Measurements from ENCODE around the gene SIX3. TPM values are rescaled to one million over a fixed set of nuclear protein-coding genes. Genes with fewer than 3 reads are reported as not detected.

The SIX3 gene
- total RNA-seq, 4 donors from 2014 or later, result 0.90 TPM; not detected in 3

DNA sequence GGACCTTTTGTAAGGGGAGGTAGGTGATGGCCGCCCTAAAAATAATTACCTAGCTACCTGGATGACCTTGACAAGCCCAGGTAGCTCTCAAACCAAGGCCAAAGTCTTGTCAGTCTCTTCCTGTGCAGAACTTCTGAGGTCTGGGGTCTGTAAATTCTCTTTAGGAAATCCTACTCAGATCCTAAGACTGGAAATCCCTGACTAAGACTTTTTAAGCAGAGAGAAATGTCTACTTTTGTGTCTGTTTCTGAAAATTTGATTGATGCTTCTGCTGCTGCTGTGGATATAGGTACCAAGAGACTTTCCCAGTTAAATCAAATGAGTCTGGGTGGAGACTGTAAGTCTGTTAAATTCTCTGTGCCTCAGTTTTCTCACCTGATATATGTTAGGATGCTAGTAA lies 36.9 kb upstream of the SIX3 start:
- WGBS, 2 donors, result 85 to 89% methylated on average over 1 of the region's 1 CpG
- Histone ChIP-seq H3K36me3 (no peaks in the 10 kb centered on the region), H3K27ac (no peak overlapping the region), H3K4me1 (no peaks in the 10 kb centered on the region), H3K9me3 (peaks cover 0 to 10% (median 0%) of the 10 kb centered on the region in 4 donors), H3K4me3 (no peak overlapping the region), H3K27me3 (peaks cover 0 to 11% of the 10 kb centered on the region in 2 donors)
- TF ChIP-seq POLR2A (IDR thresholded peaks at IDR 0.05) (no peak), EP300 (IDR thresholded peaks at IDR 0.05) (no peak)
- TF ChIP-seq, protein P1, sequence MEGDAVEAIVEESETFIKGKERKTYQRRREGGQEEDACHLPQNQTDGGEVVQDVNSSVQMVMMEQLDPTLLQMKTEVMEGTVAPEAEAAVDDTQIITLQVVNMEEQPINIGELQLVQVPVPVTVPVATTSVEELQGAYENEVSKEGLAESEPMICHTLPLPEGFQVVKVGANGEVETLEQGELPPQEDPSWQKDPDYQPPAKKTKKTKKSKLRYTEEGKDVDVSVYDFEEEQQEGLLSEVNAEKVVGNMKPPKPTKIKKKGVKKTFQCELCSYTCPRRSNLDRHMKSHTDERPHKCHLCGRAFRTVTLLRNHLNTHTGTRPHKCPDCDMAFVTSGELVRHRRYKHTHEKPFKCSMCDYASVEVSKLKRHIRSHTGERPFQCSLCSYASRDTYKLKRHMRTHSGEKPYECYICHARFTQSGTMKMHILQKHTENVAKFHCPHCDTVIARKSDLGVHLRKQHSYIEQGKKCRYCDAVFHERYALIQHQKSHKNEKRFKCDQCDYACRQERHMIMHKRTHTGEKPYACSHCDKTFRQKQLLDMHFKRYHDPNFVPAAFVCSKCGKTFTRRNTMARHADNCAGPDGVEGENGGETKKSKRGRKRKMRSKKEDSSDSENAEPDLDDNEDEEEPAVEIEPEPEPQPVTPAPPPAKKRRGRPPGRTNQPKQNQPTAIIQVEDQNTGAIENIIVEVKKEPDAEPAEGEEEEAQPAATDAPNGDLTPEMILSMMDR (IDR thresholded peaks at IDR 0.05), result no peak
- DNase-seq (ENCODE audit: low spot score in 2 of 2), result no peak

DNA sequence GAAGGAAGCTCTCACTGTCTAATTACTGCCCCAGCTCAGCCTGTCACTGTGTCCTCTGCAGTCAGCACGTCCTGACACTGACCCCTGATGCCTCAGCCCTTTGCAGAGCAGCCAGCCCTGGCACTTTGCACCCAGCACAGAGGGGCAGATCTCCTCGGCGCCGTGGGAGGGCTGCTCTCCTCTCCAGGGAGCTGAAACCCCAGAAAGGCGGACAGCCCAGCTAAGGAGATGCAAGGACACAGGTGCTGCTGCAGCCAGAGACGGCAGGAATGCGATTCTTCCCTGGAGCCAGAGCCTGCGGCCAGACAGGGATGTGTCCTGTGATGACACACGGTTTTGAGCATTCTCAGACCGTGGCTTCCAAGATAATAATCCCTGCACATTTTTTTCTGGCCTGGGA lies 34.5 kb upstream of the SIX3 start:
- Histone ChIP-seq H3K27me3 (peaks cover 0 to 4% of the 10 kb centered on the region in 2 donors), H3K27ac (no peak overlapping the region), H3K9me3 (peaks cover 0 to 34% (median 0%) of the 10 kb centered on the region in 4 donors), H3K4me1 (no peaks in the 10 kb centered on the region), H3K36me3 (no peaks in the 10 kb centered on the region), H3K4me3 (no peak overlapping the region)
- TF ChIP-seq, protein P1 (IDR thresholded peaks at IDR 0.05), result no peak
- TF ChIP-seq POLR2A (IDR thresholded peaks at IDR 0.05) (no peak), EP300 (IDR thresholded peaks at IDR 0.05) (no peak)
- DNase-seq (ENCODE audit: low spot score in 2 of 2), result no peak
- WGBS, 2 donors, result 48 to 63% methylated on average over 10 of the region's 10 CpGs

DNA sequence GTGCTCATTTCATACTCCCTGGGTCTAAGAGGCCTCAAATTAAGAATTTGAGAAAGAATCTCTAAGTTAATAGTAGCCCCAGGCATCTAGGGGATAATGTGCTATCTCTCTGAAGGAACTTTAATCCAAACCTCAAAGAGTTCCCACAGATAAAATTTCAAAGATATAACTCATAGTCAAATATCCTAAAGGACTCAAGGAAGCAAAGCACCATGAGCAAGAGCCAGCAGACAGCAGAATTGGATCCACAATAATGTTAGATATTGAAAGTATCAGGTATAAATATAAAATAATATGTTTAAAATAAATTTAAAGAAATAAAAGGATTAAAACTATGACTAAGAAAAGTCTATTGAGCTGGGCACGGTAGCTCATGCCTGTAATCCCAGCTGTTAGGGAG lies 31.7 kb upstream of the SIX3 start:
- Histone ChIP-seq H3K27ac (no peak overlapping the region), H3K36me3 (no peaks in the 10 kb centered on the region), H3K4me3 (no peak overlapping the region), H3K27me3 (no peaks in the 10 kb centered on the region), H3K4me1 (no peaks in the 10 kb centered on the region), H3K9me3 (peaks cover 0 to 39% (median 0%) of the 10 kb centered on the region in 4 donors)
- no peak for DNase-seq (ENCODE audit: low spot score in 2 of 2)
- WGBS, 2 donors, result 91 to 92% methylated on average over 1 of the region's 1 CpG
- TF ChIP-seq POLR2A (IDR thresholded peaks at IDR 0.05) (no peak), EP300 (IDR thresholded peaks at IDR 0.05) (no peak)
- TF ChIP-seq, protein P1 (IDR thresholded peaks at IDR 0.05), result no peak

DNA sequence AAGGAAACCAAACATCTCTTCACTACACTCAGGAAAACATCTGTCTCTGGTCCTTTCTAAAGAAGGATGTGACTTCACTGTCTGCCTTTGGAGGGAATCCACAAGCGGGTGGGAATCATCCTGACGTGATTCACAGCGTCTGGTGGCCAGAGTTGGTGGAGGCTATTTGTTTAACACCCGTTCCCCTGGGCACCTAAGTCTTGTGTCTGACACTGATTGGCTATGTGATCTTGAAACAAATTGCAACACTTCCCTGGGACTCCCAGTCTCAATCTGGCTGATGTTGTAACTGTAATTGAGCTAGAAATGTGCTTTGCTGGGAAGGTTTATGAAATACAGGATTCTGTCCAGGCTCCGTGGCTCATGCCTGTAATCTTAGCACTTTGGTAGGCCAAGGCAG lies 28.8 kb upstream of the SIX3 start:
- 46 to 63% methylated on average over 5 of the region's 5 CpGs for WGBS, 2 donors
- Histone ChIP-seq H3K9me3 (peaks cover 0 to 39% (median 0%) of the 10 kb centered on the region in 4 donors), H3K4me1 (no peaks in the 10 kb centered on the region), H3K27me3 (no peaks in the 10 kb centered on the region), H3K36me3 (no peaks in the 10 kb centered on the region), H3K4me3 (no peak overlapping the region), H3K27ac (no peak overlapping the region)
- TF ChIP-seq, protein P1 (IDR thresholded peaks at IDR 0.05), result no peak
- TF ChIP-seq EP300 (IDR thresholded peaks at IDR 0.05) (no peak), POLR2A (IDR thresholded peaks at IDR 0.05) (no peak)
- DNase-seq (ENCODE audit: low spot score in 2 of 2), result peak in 1 of 2 donors; percentile 7

DNA sequence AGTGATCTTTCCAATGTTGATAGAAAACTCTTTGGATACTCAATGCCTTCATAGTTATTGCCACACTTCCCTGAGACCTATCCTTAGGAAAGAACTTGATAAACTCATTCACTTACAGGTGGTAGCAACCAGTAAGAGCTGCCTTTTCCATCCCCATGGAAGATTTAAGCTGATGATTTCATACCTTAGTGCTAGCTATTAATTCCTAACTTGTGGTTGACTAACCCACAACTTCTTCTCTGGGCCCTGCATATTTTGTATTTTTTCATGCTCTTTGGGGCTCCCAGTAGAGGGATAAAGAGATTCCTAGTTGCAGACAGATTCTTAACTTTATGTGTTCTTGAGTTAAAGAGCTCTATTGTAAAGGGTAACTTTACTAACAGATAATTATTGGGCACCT lies 25.2 kb upstream of the SIX3 start:
- no peak overlapping the region for H3K4me3 ChIP-seq
- no peak for DNase-seq (ENCODE audit: low spot score in 2 of 2)
- no peaks in the 10 kb centered on the region for H3K36me3 ChIP-seq
- H3K4me1 ChIP-seq, result no peaks in the 10 kb centered on the region
- peaks cover 0 to 11% (median 0%) of the 10 kb centered on the region in 4 donors for H3K9me3 ChIP-seq
- H3K27ac ChIP-seq, result no peak overlapping the region
- TF ChIP-seq, protein P1 (IDR thresholded peaks at IDR 0.05), result no peak
- TF ChIP-seq POLR2A (IDR thresholded peaks at IDR 0.05) (no peak), EP300 (IDR thresholded peaks at IDR 0.05) (no peak)
- peaks cover 0 to 22% of the 10 kb centered on the region in 2 donors for H3K27me3 ChIP-seq
